ENCODE results near the gene VKORC1L1.
"Not testable (repeated sequence)": the region's sequence is repeated elsewhere in the genome, so short reads cannot be mapped to it uniquely, and the experiment has no call there.

VKORC1L1 gene

GRCh38 chr7:65872776-65873581 is at the start of gene VKORC1L1:
Gene VKORC1L1, plus strand, starts transcription at chr7:65873074. Its CDS starts 298 bp downstream, at chr7:65873372.
- in situ Hi-C loops (cut with MboI; ENCODE audit: low sequenced_read_pairs), result no loop called here

DNA sequence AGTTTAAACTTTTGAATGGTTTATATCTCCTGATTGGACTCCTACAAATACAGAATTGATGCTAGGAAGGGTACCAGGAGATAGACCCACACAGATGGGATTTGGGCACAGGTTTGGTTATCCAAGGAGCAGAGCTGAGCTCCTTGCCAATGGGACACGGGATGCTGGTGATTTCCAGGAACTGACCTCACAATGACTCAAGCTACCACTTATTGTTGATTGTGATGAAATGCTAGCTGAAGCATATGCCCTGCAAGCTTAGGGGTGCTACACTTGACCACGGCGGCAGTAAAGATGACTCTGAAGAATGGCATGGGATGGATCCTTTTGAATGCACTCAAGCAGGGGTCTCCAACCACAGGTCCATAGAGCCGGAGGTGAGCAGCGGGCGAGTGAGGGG is 45.5 kb upstream of the VKORC1L1 start:
- in situ Hi-C loops (cut with MboI; ENCODE audit: low sequenced_read_pairs), result no loop called here

GRCh38 chr7:65832281-65832680 is 40.6 kb upstream of the VKORC1L1 start:
- in situ Hi-C loops (cut with MboI; ENCODE audit: low sequenced_read_pairs), result no loop called here

GRCh38 chr7:65836684-65837083 is 36.2 kb upstream of the VKORC1L1 start:
- in situ Hi-C loops (cut with MboI; ENCODE audit: low sequenced_read_pairs), result not testable (repeated sequence)

- in situ Hi-C loops (cut with MboI; ENCODE audit: low sequenced_read_pairs), result not testable (repeated sequence)
Measured at GRCh38 chr7:65837541-65837956, 35.3 kb upstream of the VKORC1L1 start.

- in situ Hi-C loops (cut with MboI; ENCODE audit: low sequenced_read_pairs), result no loop called here
Measured at GRCh38 chr7:65839846-65840245, 33.0 kb upstream of the VKORC1L1 start.

DNA sequence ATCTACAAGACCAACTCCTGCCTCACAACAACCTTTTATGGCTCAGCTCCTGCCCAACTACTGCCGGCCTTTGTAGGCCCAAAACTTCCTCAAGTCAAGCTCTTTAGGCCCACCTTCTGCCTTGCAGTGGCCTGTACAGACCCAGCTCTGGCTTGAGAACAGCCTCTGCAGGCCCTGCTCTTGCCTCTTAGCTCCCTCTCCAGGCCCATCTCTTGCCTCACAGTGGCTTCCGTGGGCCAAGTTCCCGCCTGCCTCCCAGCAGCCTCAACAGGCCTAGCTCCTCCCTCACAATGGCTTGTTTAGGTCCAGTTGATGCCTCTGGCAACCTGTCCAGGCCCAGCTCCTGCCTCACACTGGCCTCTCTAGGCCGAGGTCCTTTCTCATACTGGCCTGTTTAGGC is 32.4 kb upstream of the VKORC1L1 start:
- in situ Hi-C loops (cut with MboI; ENCODE audit: low sequenced_read_pairs), result no loop called here

DNA sequence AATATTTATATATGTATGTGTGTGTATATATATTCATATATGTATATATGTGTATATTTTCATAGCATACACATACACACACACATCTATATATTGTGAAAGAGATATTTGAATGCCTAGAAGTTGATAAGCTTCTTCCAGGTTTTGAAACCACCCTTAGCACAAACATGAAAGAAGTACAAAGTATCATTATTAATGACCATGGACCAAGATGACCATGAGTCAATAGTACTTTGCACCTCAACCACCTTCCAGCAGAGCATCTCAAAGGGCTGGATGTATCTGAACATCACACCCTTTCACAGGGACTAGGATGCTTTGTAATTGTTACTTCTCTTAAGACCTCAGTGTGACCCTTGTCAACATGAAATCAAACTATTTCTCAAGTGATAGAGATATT is 29.3 kb upstream of the VKORC1L1 start:
- in situ Hi-C loops (cut with MboI; ENCODE audit: low sequenced_read_pairs), result not testable (repeated sequence)

GRCh38 chr7:65846008-65846570 is 26.8 kb upstream of the VKORC1L1 start:
- in situ Hi-C loops (cut with MboI; ENCODE audit: low sequenced_read_pairs), result no loop called here

DNA sequence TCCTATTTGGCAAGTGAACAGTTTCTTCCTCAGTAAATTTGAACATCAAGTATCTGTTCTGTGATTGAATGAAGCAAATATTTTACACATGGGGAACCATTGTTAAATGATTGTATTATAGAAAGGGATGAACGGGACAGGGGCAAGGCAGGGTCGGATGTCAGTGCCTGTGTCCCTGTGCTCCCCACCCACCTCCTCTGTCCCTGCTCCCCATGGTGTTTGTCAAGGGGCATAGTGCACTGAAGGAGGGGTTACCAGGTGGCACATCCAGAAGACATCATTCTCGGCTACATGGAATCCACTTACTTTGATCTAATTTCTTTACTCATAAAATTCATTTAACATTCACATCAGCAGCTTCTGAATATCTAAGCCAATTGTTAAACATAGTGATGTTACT is 19.4 kb upstream of the VKORC1L1 start:
- in situ Hi-C loops (cut with MboI; ENCODE audit: low sequenced_read_pairs), result not testable (repeated sequence)

GRCh38 chr7:65853892-65854291 is 19.0 kb upstream of the VKORC1L1 start:
- in situ Hi-C loops (cut with MboI; ENCODE audit: low sequenced_read_pairs), result not testable (repeated sequence)

DNA sequence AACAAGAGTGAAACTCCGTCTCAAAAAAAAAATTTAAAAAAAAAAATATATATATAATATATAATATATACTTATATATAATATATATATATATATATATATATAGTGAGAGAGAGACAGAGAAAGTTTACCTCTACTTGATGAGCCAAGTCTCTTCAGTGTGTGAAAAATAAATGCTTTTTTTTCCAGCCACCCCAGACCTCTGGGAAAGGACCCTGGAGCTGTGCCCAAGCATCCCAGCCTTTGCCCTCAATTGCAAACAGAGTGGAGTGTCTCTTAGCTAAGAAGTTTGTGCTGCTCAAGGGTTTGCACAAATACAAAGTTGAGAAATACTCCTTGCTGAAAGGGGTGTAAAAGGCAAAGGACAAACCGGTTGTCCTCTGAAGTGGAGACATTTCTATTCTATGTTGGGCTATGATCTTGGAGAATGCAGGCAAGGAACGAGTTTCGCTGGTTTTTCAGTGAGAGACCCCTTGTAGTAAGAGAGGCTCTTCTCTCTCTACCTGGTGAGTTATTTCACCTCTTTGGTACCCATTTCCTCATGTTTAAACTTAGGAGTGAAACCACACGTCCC is 15.5 kb upstream of the VKORC1L1 start:
- in situ Hi-C loops (cut with MboI; ENCODE audit: low sequenced_read_pairs), result not testable (repeated sequence)

GRCh38 chr7:65858660-65859059 is 14.2 kb upstream of the VKORC1L1 start:
- in situ Hi-C loops (cut with MboI; ENCODE audit: low sequenced_read_pairs), result not testable (repeated sequence)

GRCh38 chr7:65866244-65866643 is 6.6 kb upstream of the VKORC1L1 start:
- in situ Hi-C loops (cut with MboI; ENCODE audit: low sequenced_read_pairs), result not testable (repeated sequence)

- in situ Hi-C loops (cut with MboI; ENCODE audit: low sequenced_read_pairs), result not testable (repeated sequence)
Measured at GRCh38 chr7:65867681-65868080, 5.2 kb upstream of the VKORC1L1 start.

DNA sequence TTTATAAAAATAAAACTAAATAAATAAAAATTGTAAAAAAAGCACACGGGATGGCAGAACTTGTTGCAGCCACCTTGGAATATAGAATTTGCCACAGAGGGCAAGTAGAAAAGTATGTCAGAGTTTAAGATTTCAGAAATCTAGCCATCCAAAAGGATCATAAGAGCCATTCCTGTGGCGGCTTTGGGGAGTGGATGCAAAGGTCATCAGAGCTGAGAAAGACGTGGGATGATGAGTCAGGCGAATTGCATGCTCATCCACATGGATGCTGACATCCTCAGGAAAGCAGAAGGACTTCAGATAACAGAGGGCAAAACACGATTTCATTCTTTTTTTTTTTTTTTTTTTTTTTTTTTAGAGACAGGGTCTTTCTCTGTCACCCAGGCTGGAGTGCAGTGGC is 3.6 kb upstream of the VKORC1L1 start:
- in situ Hi-C loops (cut with MboI; ENCODE audit: low sequenced_read_pairs), result not testable (repeated sequence)

DNA sequence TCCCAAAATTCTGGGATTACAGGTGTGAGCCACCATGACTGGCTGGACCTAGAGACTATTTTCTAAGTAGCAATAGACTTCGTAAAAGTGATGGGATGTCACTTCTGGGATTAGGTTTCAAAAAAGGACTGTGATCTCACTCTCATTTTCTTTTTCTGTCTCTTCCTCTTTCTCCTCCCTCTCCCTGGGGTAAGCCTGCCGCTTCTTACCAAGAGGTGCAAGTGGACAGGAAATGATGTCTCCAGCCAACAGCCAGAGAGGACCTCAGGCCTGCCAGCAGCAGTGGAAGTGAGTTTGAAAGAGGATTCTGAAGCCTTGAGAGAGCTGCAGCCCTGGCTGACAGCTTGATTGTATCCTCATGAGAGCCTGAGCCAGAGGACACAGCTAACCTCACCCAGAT is 1.4 kb upstream of the VKORC1L1 start:
- in situ Hi-C loops (cut with MboI; ENCODE audit: low sequenced_read_pairs), result not testable (repeated sequence)

- in situ Hi-C loops (cut with MboI; ENCODE audit: low sequenced_read_pairs), result not testable (repeated sequence)
Measured at GRCh38 chr7:65873582-65874193, 814 bp downstream of the VKORC1L1 start.

DNA sequence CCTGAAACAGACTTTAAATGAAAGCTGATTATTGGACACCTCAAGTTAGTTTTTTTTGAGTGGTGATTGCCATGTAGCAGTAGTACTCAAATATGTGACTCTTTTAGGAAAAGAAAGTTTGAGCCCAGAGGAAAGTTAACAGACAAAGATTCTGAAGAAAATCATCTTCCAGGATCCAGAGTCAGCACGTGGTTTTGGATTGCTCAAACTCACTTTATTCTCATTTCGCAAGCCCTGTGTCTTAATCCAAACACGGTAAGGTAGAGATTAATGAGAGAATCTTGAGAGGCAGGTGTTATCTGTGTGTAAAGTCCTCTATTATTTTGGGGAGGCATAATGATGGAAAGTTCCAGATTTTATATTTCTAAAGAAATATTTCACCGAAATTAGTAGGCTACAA is 2.8 kb downstream of the VKORC1L1 start:
- in situ Hi-C loops (cut with MboI; ENCODE audit: low sequenced_read_pairs), result not testable (repeated sequence)

DNA sequence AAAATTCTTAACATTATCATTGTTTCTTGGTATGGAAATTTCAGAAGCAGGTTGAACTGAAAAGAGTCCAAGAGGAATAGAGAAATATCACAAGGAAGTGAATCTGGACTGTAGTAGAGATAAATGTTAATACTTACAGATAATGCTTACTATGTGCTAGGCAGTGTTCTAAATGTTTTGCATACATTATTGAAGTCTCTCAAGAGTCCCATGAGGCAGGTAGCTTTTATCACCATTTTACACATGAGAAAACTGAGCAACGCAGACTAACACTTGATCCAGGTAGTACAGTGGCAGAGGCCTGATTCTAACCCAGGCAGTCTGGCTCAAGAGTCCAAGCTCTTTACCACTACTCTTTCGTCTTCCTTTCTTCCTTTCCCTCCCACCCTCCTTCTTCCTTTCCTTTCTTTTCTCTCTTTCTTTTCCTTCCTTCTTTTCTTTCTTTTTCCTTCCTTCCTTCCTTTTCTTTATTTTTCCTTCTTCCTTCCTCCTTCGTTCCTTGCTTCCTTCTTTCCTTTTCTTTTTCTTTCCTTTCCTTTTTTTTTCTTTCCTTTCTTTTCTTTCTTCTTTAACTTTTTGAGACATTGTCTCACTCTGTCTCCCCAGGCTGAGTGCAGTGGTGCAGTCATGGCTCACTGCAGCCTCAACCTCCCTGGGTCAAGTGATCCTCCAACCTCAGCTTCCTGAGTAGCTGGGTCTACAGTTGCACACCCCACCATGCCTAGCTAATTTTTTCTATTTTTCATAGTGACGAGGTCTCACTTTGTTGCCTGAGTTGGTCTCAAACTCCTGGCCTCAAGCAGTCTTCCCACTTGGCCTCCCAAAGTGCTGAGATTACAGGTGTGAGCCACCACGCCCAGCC is 6.6 kb downstream of the VKORC1L1 start:
- in situ Hi-C loops (cut with MboI; ENCODE audit: low sequenced_read_pairs), result not testable (repeated sequence)

DNA sequence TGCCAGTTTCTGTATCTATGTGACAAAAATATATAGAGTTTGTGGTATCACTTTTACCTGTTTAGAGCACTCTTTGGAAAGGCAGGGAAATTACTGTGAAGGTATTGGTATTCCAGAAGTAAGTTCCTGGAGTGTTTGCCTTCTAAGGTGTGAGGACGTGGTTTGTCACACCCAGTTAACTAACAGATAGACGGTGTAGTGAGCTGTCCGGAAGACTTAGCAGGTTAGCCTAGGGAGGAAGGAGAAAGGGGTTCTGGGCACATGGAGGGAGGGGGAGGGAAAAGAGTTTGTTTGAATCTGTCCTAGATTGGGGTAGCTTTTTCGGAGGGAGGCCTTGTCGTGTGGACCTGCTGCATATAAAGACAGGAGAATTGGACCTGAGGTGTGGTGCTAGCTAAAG is 7.4 kb downstream of the VKORC1L1 start:
- in situ Hi-C loops (cut with MboI; ENCODE audit: low sequenced_read_pairs), result not testable (repeated sequence)

Measured in HL-60/S4 treated with retinoic acid at 250 ng/mL for 4 days and 3 days (cell line).